Astrocyte (in vitro differentiated cells and primary cell): ENCODE measurements around the gene NDST4. TPM values are rescaled to one million over a fixed set of nuclear protein-coding genes. Genes with fewer than 3 reads are reported as not detected.

Experiments used
- DNase-seq: peaks from one replicate; pipeline ENCODE4 v3.0.0-alpha.2; 2010; ENCODE audit warnings: low read depth
- FAIRE-seq: peaks from 2 replicates; lab custom pipeline; 2011; peaks lifted over from hg19 to GRCh38; lab: Jason Lieb, UNC
- H2AFZ ChIP-seq: 2 replicates; pipeline ENCODE4 v1.6.0; 2012; ENCODE audit warnings: low read depth, low read length, inconsistent platforms
- H3K27ac ChIP-seq: 2 replicates; pipeline ENCODE4 v1.5.1; 2011; ENCODE audit warnings: low read depth, low read length, inconsistent platforms
- H3K27me3 ChIP-seq: 2 replicates; pipeline ENCODE4 v1.6.0; 2011; ENCODE audit warnings: low read length, inconsistent platforms; ENCODE audit not compliant: insufficient read depth
- H3K36me3 ChIP-seq: 2 replicates; pipeline ENCODE4 v1.5.1; 2011; ENCODE audit warnings: low read length, inconsistent platforms; ENCODE audit not compliant: insufficient read depth
- H3K4me1 ChIP-seq: 2 replicates; pipeline ENCODE4 v1.5.1; 2011; ENCODE audit warnings: low read length, inconsistent platforms; ENCODE audit not compliant: insufficient read depth
- H3K4me2 ChIP-seq: 2 replicates; pipeline ENCODE4 v1.6.0; 2012; ENCODE audit warnings: low read length, inconsistent platforms
- H3K4me3 ChIP-seq: 2 replicates; pipeline ENCODE4 v1.5.1; 2011; ENCODE audit warnings: low read depth, mild to moderate bottlenecking, low read length, inconsistent platforms; ENCODE audit not compliant: insufficient read depth
- H3K79me2 ChIP-seq: 2 replicates; pipeline ENCODE4 v1.6.0; 2012; ENCODE audit warnings: mild to moderate bottlenecking, low read length, inconsistent platforms; ENCODE audit not compliant: insufficient read depth
- H3K9ac ChIP-seq: 2 replicates; pipeline ENCODE4 v1.6.0; 2012; ENCODE audit warnings: mild to moderate bottlenecking, low read length, inconsistent platforms
- H3K9me3 ChIP-seq: 2 replicates; pipeline ENCODE4 v1.5.1; 2012; ENCODE audit warnings: low read depth, mild to moderate bottlenecking, low read length, inconsistent platforms; ENCODE audit not compliant: insufficient read depth
- H4K20me1 ChIP-seq: 2 replicates; pipeline ENCODE4 v1.6.0; 2012; ENCODE audit warnings: low read length, inconsistent platforms; ENCODE audit not compliant: insufficient read depth
- H3K27ac Mint-ChIP-seq: one replicate; pipeline ENCODE4 v1.8.0; 2021; ENCODE audit warnings: mild to moderate bottlenecking, mixed read lengths; ENCODE audit not compliant: unreplicated experiment
- H3K27me3 Mint-ChIP-seq: one replicate; pipeline ENCODE4 v1.8.0; 2021; ENCODE audit warnings: low read depth, mixed read lengths; ENCODE audit not compliant: unreplicated experiment
- H3K36me3 Mint-ChIP-seq: one replicate; pipeline ENCODE4 v1.8.0; 2021; ENCODE audit warnings: low read depth, mixed read lengths; ENCODE audit not compliant: unreplicated experiment
- H3K4me1 Mint-ChIP-seq: one replicate; pipeline ENCODE4 v1.8.0; 2021; ENCODE audit warnings: low read depth, mixed read lengths; ENCODE audit not compliant: unreplicated experiment
- H3K4me3 Mint-ChIP-seq: one replicate; pipeline ENCODE4 v1.8.0; 2021; ENCODE audit warnings: mild to moderate bottlenecking, moderate library complexity, mixed read lengths; ENCODE audit not compliant: unreplicated experiment
- H3K9me3 Mint-ChIP-seq: one replicate; pipeline ENCODE4 v1.8.0; 2021; ENCODE audit warnings: mild to moderate bottlenecking, mixed read lengths; ENCODE audit not compliant: unreplicated experiment
- CTCF ChIP-seq: IDR thresholded peaks from 2 replicates; pipeline ENCODE4 v1.5.1; 2011; ENCODE audit warnings: low read depth, mild to moderate bottlenecking, inconsistent platforms, low read length, moderate library complexity; ENCODE audit not compliant: insufficient read depth
- EZH2 ChIP-seq: IDR thresholded peaks from 2 replicates; pipeline ENCODE4 v1.6.1; 2012; ENCODE audit warnings: mild to moderate bottlenecking, low read length, inconsistent platforms; ENCODE audit not compliant: insufficient read depth
- total RNA-seq: library from RNA; stranded (reverse); gene quantifications from 2 replicates; pipeline ENCODE4 v1.2.1, GENCODE V29; 2021

The NDST4 gene
- total RNA-seq, 1 donor from 2014 or later, result not detected

- FAIRE-seq, result no peak
- Mint-ChIP-seq H3K27ac (no peak overlapping the region), H3K9me3 (no peaks in the 10 kb centered on the region), H3K4me1 (peaks cover 3% of the 10 kb centered on the region), H3K36me3 (no peaks in the 10 kb centered on the region), H3K4me3 (no peak overlapping the region), H3K27me3 (no peaks in the 10 kb centered on the region)
- Histone ChIP-seq H4K20me1 (no peaks in the 10 kb centered on the region), H3K36me3 (no peaks in the 10 kb centered on the region), H3K9ac (no peak overlapping the region), H3K27me3 (no peaks in the 10 kb centered on the region), H3K27ac (no peak overlapping the region), H2AFZ (no peak overlapping the region), H3K4me3 (no peak overlapping the region), H3K4me2 (no peak overlapping the region), H3K9me3 (no peaks in the 10 kb centered on the region), H3K79me2 (no peaks in the 10 kb centered on the region), H3K4me1 (peaks cover 4% of the 10 kb centered on the region)
- DNase-seq, result no peak
- TF ChIP-seq EZH2 (no peak), CTCF (no peak)
Measured at GRCh38 chr4:115107411-115107810, 6.0 kb downstream of the NDST4 start.

GRCh38 chr4:115101675-115102074 lies 11.7 kb downstream of the NDST4 start:
- no peaks in the 10 kb centered on the region for H3K27me3 Mint-ChIP-seq
- H3K4me3 ChIP-seq, result no peak overlapping the region
- TF ChIP-seq EZH2, result no peak
- no peak for TF ChIP-seq CTCF
- no peaks in the 10 kb centered on the region for H3K36me3 Mint-ChIP-seq
- H3K4me2 ChIP-seq, result no peak overlapping the region
- no peak overlapping the region for H3K27ac ChIP-seq
- peaks cover 12% of the 10 kb centered on the region for H3K4me1 Mint-ChIP-seq
- no peaks in the 10 kb centered on the region for H3K79me2 ChIP-seq
- no peaks in the 10 kb centered on the region for H3K27me3 ChIP-seq
- no peaks in the 10 kb centered on the region for H3K9me3 Mint-ChIP-seq
- no peak overlapping the region for H3K4me3 Mint-ChIP-seq
- no peak for DNase-seq
- no peak overlapping the region for H3K9ac ChIP-seq
- no peaks in the 10 kb centered on the region for H3K36me3 ChIP-seq
- no peak overlapping the region for H2AFZ ChIP-seq
- H3K4me1 ChIP-seq, result no peaks in the 10 kb centered on the region
- peak overlapping the region; percentile 36 for H3K27ac Mint-ChIP-seq
- no peaks in the 10 kb centered on the region for H3K9me3 ChIP-seq
- FAIRE-seq, result no peak
- H4K20me1 ChIP-seq, result no peaks in the 10 kb centered on the region

GRCh38 chr4:115090483-115091075 lies 22.8 kb downstream of the NDST4 start:
- Histone ChIP-seq H3K27me3 (no peaks in the 10 kb centered on the region), H2AFZ (no peak overlapping the region), H4K20me1 (no peaks in the 10 kb centered on the region), H3K79me2 (no peaks in the 10 kb centered on the region), H3K4me2 (no peak overlapping the region), H3K36me3 (no peaks in the 10 kb centered on the region), H3K4me3 (no peak overlapping the region), H3K27ac (no peak overlapping the region), H3K4me1 (no peaks in the 10 kb centered on the region), H3K9me3 (no peaks in the 10 kb centered on the region), H3K9ac (no peak overlapping the region)
- Mint-ChIP-seq H3K4me1 (no peaks in the 10 kb centered on the region), H3K9me3 (no peaks in the 10 kb centered on the region), H3K36me3 (no peaks in the 10 kb centered on the region), H3K27ac (no peak overlapping the region), H3K27me3 (no peaks in the 10 kb centered on the region), H3K4me3 (no peak overlapping the region)
- DNase-seq (no peak), FAIRE-seq (no peak)
- peak; percentile 51 for TF ChIP-seq CTCF
- TF ChIP-seq EZH2, result no peak
